ENCODE results near the gene CSPG4. TPM values are rescaled to one million over a fixed set of nuclear protein-coding genes. Genes with fewer than 3 reads are reported as not detected.
"Not testable (repeated sequence)": the region's sequence is repeated elsewhere in the genome, so short reads cannot be mapped to it uniquely, and the experiment has no call there.

CSPG4 gene
- total and polyA plus RNA-seq, 10 donors = 0.89 to 28.6 (median 7.4) TPM

GRCh38 chr15:75636026-75636425 lies 76.6 kb downstream of the CSPG4 start:
- Histone ChIP-seq H3K27ac (no peak overlapping the region), H3K4me3 (no peak overlapping the region), H3K9me3 (no peaks in the 10 kb centered on the region), H3K4me1 (peaks cover 21 to 52% (median 43%) of the 10 kb centered on the region in 6 donors), H3K27me3 (replicated peaks in 1 of 7) (no peaks in the 10 kb centered on the region), H3K36me3 (peaks cover 0 to 13% (median 0%) of the 10 kb centered on the region in 6 donors)
- DNase-seq = peak; percentile 25
- TF ChIP-seq, protein P1, sequence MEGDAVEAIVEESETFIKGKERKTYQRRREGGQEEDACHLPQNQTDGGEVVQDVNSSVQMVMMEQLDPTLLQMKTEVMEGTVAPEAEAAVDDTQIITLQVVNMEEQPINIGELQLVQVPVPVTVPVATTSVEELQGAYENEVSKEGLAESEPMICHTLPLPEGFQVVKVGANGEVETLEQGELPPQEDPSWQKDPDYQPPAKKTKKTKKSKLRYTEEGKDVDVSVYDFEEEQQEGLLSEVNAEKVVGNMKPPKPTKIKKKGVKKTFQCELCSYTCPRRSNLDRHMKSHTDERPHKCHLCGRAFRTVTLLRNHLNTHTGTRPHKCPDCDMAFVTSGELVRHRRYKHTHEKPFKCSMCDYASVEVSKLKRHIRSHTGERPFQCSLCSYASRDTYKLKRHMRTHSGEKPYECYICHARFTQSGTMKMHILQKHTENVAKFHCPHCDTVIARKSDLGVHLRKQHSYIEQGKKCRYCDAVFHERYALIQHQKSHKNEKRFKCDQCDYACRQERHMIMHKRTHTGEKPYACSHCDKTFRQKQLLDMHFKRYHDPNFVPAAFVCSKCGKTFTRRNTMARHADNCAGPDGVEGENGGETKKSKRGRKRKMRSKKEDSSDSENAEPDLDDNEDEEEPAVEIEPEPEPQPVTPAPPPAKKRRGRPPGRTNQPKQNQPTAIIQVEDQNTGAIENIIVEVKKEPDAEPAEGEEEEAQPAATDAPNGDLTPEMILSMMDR (IDR thresholded peaks at IDR 0.05 in 8 of 11, conservative IDR thresholded peaks at IDR 0.05 in 3 of 11) = no peak
- no peak for TF ChIP-seq POLR2A (IDR thresholded peaks at IDR 0.05)
- TF ChIP-seq POLR2AphosphoS5 (IDR thresholded peaks at IDR 0.05) = no peak
- intact Hi-C loops (cut with DNase I; ENCODE audit: low total_unique reads) = no loop called here
- WGBS, 5 donors = 80 to 92% (median 85%) methylated on average over 6 of the region's 6 CpGs

GRCh38 chr15:75633922-75634321 lies 78.7 kb downstream of the CSPG4 start:
- 91 to 96% (median 93%) methylated on average over 7 of the region's 7 CpGs for WGBS, 5 donors
- H3K4me1 ChIP-seq = peaks cover 20 to 36% (median 32%) of the 10 kb centered on the region in 6 donors
- H3K27ac ChIP-seq; intact Hi-C loops (cut with DNase I; ENCODE audit: low total_unique reads); H3K4me3 ChIP-seq; H3K27me3 ChIP-seq (replicated peaks in 1 of 7); H3K9me3 ChIP-seq: not testable (repeated sequence)
- peaks cover 0 to 13% (median 0%) of the 10 kb centered on the region in 6 donors for H3K36me3 ChIP-seq
- peak; percentile 27 for DNase-seq

GRCh38 chr15:75631935-75632334 lies 80.7 kb downstream of the CSPG4 start:
- Histone ChIP-seq H3K36me3 (peaks cover 0 to 6% (median 0%) of the 10 kb centered on the region in 6 donors), H3K27ac (no peak overlapping the region), H3K9me3 (no peaks in the 10 kb centered on the region), H3K4me3 (no peak overlapping the region), H3K27me3 (replicated peaks in 1 of 7) (no peaks in the 10 kb centered on the region), H3K4me1 (peaks cover under 1 to 23% (median 12%) of the 10 kb centered on the region in 6 donors)
- TF ChIP-seq POLR2AphosphoS5 (IDR thresholded peaks at IDR 0.05) (no peak), POLR2A (IDR thresholded peaks at IDR 0.05) (no peak)
- TF ChIP-seq, protein P1 (IDR thresholded peaks at IDR 0.05 in 8 of 11, conservative IDR thresholded peaks at IDR 0.05 in 3 of 11) = no peak
- peak; percentile 7 for DNase-seq
- intact Hi-C loops (cut with DNase I; ENCODE audit: low total_unique reads) = no loop called here

DNA sequence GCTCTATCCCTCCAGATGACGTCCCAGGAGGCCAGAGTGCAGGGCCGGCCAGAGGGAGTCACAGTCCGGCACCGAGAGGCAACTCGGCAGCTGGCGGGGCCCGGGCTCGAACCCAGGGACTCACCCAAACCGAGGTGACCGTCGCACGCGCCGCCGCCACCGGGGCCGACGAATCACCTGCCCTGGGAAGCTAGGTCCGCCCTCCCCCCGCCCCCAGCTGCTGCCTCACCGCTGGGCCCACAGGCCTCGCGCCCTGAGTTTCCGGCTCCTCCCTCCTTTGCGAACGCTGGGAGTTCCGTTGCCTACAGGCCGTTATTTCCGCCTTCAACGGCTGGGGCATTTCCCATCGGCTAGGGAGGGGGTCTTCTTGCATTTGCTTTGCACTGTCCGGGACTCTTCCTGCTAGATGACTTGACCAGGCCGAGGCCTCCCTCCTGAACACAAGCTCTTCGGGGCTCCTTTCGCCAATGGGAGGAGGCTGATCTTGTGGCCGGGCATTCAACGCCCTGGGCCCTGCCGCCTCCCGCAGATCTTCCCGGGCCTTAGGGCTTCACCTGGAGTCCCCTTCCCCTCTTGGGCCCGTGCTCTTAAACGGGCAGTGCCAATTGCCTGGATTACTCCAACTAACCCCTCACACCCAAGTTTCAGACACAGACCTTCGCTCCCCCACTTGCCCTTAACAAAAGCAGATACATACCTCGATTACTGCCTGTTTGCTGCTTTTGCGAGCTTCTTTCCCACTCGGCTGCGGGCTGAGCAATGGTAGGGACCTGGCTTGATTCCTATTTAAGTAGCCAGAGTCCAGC lies 86.9 kb downstream of the CSPG4 start, which contains the start of gene SNUPN:
Gene SNUPN (minus strand): TSS at position 184 of the 806 bp plus-strand sequence. CDS start 4,674 bp downstream, outside the sequence.
- Histone ChIP-seq H3K4me3 (peak within 1 kb of the TSS; percentile 74 to 98 (median 90)), H3K9me3 (no peaks in the 10 kb centered on the region), H3K27me3 (replicated peaks in 1 of 7) (no peaks in the 10 kb centered on the region), H3K36me3 (peaks cover 0 to 2% (median 0%) of the 10 kb centered on the region in 6 donors), H3K4me1 (peaks cover 1 to 61% (median 25%) of the 10 kb centered on the region in 6 donors), H3K27ac (peak within 1 kb of the TSS; percentile 92 to 97 (median 96))
- peak; percentile 91 to 92 (median 91) for TF ChIP-seq POLR2AphosphoS5 (IDR thresholded peaks at IDR 0.05)
- TF ChIP-seq, protein P1 (IDR thresholded peaks at IDR 0.05 in 8 of 11, conservative IDR thresholded peaks at IDR 0.05 in 3 of 11) = peak in 1 of 11 experiments; percentile 25
- peak in 2 of 3 donors; percentile 33 to 40 for TF ChIP-seq POLR2A (IDR thresholded peaks at IDR 0.05)
- intact Hi-C loops (cut with DNase I; ENCODE audit: low total_unique reads) = loop anchor here (10.0 kb wide), 1 partner anchor 251 kb away; no protein-coding TSS in a partner anchor
- DNase-seq = peak; percentile 98
- 1 to 2% (median 1%) methylated on average over 31 to 47 of the region's 47 CpGs for WGBS, 5 donors

Other genes with a start within 250 kb of the CSPG4 start
- 10 to 100 TPM; 19.1 to 32.5 (median 24.9) TPM for gene PTPN9, start 133.5 kb downstream of the CSPG4 start, total RNA-seq
- 1 to 10 TPM; 4.6 to 9.5 (median 7.9) TPM for gene PTPN9, start 133.5 kb downstream of the CSPG4 start, polyA plus RNA-seq
- gene SNUPN, start 87.1 kb downstream of the CSPG4 start, total RNA-seq = 10 to 100 TPM; 16.9 to 26.3 (median 22.8) TPM
- gene SNUPN, start 87.1 kb downstream of the CSPG4 start, polyA plus RNA-seq = 10 to 100 TPM; 16.8 to 24.7 (median 21.3) TPM
- 100 to 1,000 TPM in 3 of 7 donors, 10 to 100 TPM in 4; 51.3 to 177 (median 67.6) TPM for gene IMP3, start 72.6 kb downstream of the CSPG4 start, total RNA-seq
- 100 to 1,000 TPM; 100 to 128 (median 107) TPM for gene IMP3, start 72.6 kb downstream of the CSPG4 start, polyA plus RNA-seq
- 10 to 100 TPM; 10.4 to 22.8 (median 18.3) TPM for gene SNX33, start 64.9 kb downstream of the CSPG4 start, total RNA-seq
- 1 to 10 TPM; 4.3 to 7.8 (median 6.3) TPM for gene SNX33, start 64.9 kb downstream of the CSPG4 start, polyA plus RNA-seq
- 10 to 100 TPM; 22.9 to 38.0 (median 31.2) TPM for gene UBE2Q2, start 130.6 kb upstream of the CSPG4 start, total RNA-seq
- gene UBE2Q2, start 130.6 kb upstream of the CSPG4 start, polyA plus RNA-seq = 10 to 100 TPM; 25.5 to 31.8 (median 26.4) TPM
- 10 to 100 TPM; 14.6 to 24.9 (median 22.0) TPM for gene FBXO22, start 191.0 kb upstream of the CSPG4 start, total RNA-seq
- 10 to 100 TPM in 1 of 3 donors, 1 to 10 TPM in 2; 4.9 to 10.2 (median 7.4) TPM for gene FBXO22, start 191.0 kb upstream of the CSPG4 start, polyA plus RNA-seq